BLaER1 treated with 17β-estradiol and CSF1 and Interleukin-3, amounts not matched to agents 10 nM and 100 nM (cell line): ENCODE results near the gene CAMKMT.

ENCODE experiments used
- H3K27ac ChIP-seq, 11 experiments: shearing (Covaris generic); formaldehyde crosslinking; 2 replicates each; pipeline ENCODE4 v1.8.1; 2022
- H3K27me3 ChIP-seq, 11 experiments: shearing (Covaris generic); formaldehyde crosslinking; 2 replicates each; pipeline ENCODE4 v1.8.1; 2022
- H3K36me3 ChIP-seq, 11 experiments: shearing (Covaris generic); formaldehyde crosslinking; 2 replicates each; pipeline ENCODE4 v1.8.1; 2022
- H3K4me1 ChIP-seq, 10 experiments: shearing (Covaris generic); formaldehyde crosslinking; 2 replicates each; pipeline ENCODE4 v1.8.1; 2022
- H3K4me2 ChIP-seq, 11 experiments: shearing (Covaris generic); formaldehyde crosslinking; 2 replicates each; pipeline ENCODE4 v1.8.1; 2022
- H3K4me3 ChIP-seq, 10 experiments: shearing (Covaris generic); formaldehyde crosslinking; 2 replicates each; pipeline ENCODE4 v1.8.1; 2022
- H3K9ac ChIP-seq, 11 experiments: shearing (Covaris generic); formaldehyde crosslinking; 2 replicates each; pipeline ENCODE4 v1.8.1; 2022
- H3K9me3 ChIP-seq, 11 experiments: shearing (Covaris generic); formaldehyde crosslinking; replicated peaks in 1 of 11; 2 replicates each; pipeline ENCODE4 v1.8.1; 2022
- H4K20me1 ChIP-seq, 11 experiments: shearing (Covaris generic); formaldehyde crosslinking; 2 replicates each; pipeline ENCODE4 v1.8.1; 2022
- Cebpa-rat ChIP-seq, 11 experiments: shearing (Covaris generic); IDR thresholded peaks; 2 replicates each; pipeline ENCODE4 v1.8.1; 2022

Gene CAMKMT

GRCh38 chr2:44746856-44747615 is 385.3 kb downstream of the CAMKMT start:
- no peaks in the 10 kb centered on the region for H4K20me1 ChIP-seq
- H3K9ac ChIP-seq, result no peak overlapping the region
- peaks cover 0 to 6% (median 0%) of the 10 kb centered on the region in 11 experiments; a peak in 1 of 22 replicates for H3K36me3 ChIP-seq
- TF ChIP-seq Cebpa-rat (IDR thresholded peaks at IDR 0.05), result no peak
- H3K4me1 ChIP-seq, result peaks cover 0 to 19% (median 8%) of the 10 kb centered on the region in 10 experiments; a peak in 9 of 20 replicates
- no peak overlapping the region for H3K27ac ChIP-seq
- H3K27me3 ChIP-seq, result no peaks in the 10 kb centered on the region
- H3K4me3 ChIP-seq, result no peak overlapping the region
- H3K4me2 ChIP-seq, result no peak overlapping the region
- H3K9me3 ChIP-seq, result 0 out of 22 replicates have a peak, but pooled peaks cover 0 to 4% (median 0%) of the 10 kb centered on the region in 11 experiments

GRCh38 chr2:44747794-44748193 is 386.0 kb downstream of the CAMKMT start:
- H3K4me1 ChIP-seq, result peaks cover 0 to 22% (median 11%) of the 10 kb centered on the region in 10 experiments; a peak in 14 of 20 replicates
- no peak overlapping the region for H3K4me2 ChIP-seq
- H3K9ac ChIP-seq, result no peak overlapping the region
- peaks cover 0 to 6% (median 0%) of the 10 kb centered on the region in 11 experiments; a peak in 1 of 22 replicates for H3K36me3 ChIP-seq
- 0 out of 22 replicates have a peak, but pooled peaks cover 0 to 4% (median 0%) of the 10 kb centered on the region in 11 experiments for H3K9me3 ChIP-seq
- no peak overlapping the region for H3K4me3 ChIP-seq
- H3K27ac ChIP-seq, result no peak overlapping the region
- no peak for TF ChIP-seq Cebpa-rat (IDR thresholded peaks at IDR 0.05)
- no peaks in the 10 kb centered on the region for H3K27me3 ChIP-seq
- no peaks in the 10 kb centered on the region for H4K20me1 ChIP-seq

GRCh38 chr2:44751754-44752479 is 390.2 kb downstream of the CAMKMT start:
- no peak for TF ChIP-seq Cebpa-rat (IDR thresholded peaks at IDR 0.05)
- no peak overlapping the region for H3K4me3 ChIP-seq
- H4K20me1 ChIP-seq, result no peaks in the 10 kb centered on the region
- no peaks in the 10 kb centered on the region for H3K27me3 ChIP-seq
- peak overlapping the region in 5 of 11 experiments; percentile 2 to 43 (median 25); a peak in 4 of 22 replicates for H3K4me2 ChIP-seq
- peaks cover 0 to 24% (median 19%) of the 10 kb centered on the region in 10 experiments; a peak in 16 of 20 replicates for H3K4me1 ChIP-seq
- peaks cover 0 to 6% (median 0%) of the 10 kb centered on the region in 11 experiments; a peak in 1 of 22 replicates for H3K36me3 ChIP-seq
- H3K27ac ChIP-seq, result no peak overlapping the region
- H3K9ac ChIP-seq, result no peak overlapping the region
- H3K9me3 ChIP-seq, result 0 out of 22 replicates have a peak, but pooled peaks cover 0 to 4% (median 0%) of the 10 kb centered on the region in 11 experiments

GRCh38 chr2:44752761-44753160 is 391.0 kb downstream of the CAMKMT start:
- TF ChIP-seq Cebpa-rat (IDR thresholded peaks at IDR 0.05), result no peak
- peak overlapping the region in 8 of 11 experiments; percentile 24 to 59 (median 42); a peak in 15 of 22 replicates for H3K4me2 ChIP-seq

GRCh38 chr2:44753552-44754285 is 392.0 kb downstream of the CAMKMT start:
- peak overlapping the region in 4 of 11 experiments; percentile 45 to 62 (median 54); a peak in 5 of 22 replicates for H3K27ac ChIP-seq
- H3K4me2 ChIP-seq, result peak overlapping the region in 10 of 11 experiments; percentile 12 to 59 (median 40); a peak in 18 of 22 replicates
- no peak overlapping the region for H3K9ac ChIP-seq
- H3K4me1 ChIP-seq, result peaks cover 0 to 24% (median 19%) of the 10 kb centered on the region in 10 experiments; a peak in 16 of 20 replicates
- H3K4me3 ChIP-seq, result no peak overlapping the region
- peaks cover 0 to 6% (median 0%) of the 10 kb centered on the region in 11 experiments; a peak in 1 of 22 replicates for H3K36me3 ChIP-seq
- H4K20me1 ChIP-seq, result no peaks in the 10 kb centered on the region
- H3K9me3 ChIP-seq, result 0 out of 22 replicates have a peak, but pooled peaks cover 0 to 4% (median 0%) of the 10 kb centered on the region in 11 experiments
- TF ChIP-seq Cebpa-rat (IDR thresholded peaks at IDR 0.05), result peak in 3 of 11 experiments; percentile 42 to 73 (median 67); a peak in 6 of 22 replicates
- H3K27me3 ChIP-seq, result no peaks in the 10 kb centered on the region

More at GRCh38 chr2:44752761-44753160, 391.0 kb downstream of the CAMKMT start:
- H3K4me3 ChIP-seq, result no peak overlapping the region
- H3K9me3 ChIP-seq, result 0 out of 22 replicates have a peak, but pooled peaks cover 0 to 4% (median 0%) of the 10 kb centered on the region in 11 experiments
- 0 out of 22 replicates have a peak overlapping the region, but pooled peaks of 2 of the 11 experiments have one; percentile 18 to 33 for H3K27ac ChIP-seq
- H3K9ac ChIP-seq, result no peak overlapping the region
- no peaks in the 10 kb centered on the region for H4K20me1 ChIP-seq
- no peaks in the 10 kb centered on the region for H3K27me3 ChIP-seq
- peaks cover 0 to 6% (median 0%) of the 10 kb centered on the region in 11 experiments; a peak in 1 of 22 replicates for H3K36me3 ChIP-seq
- peaks cover 0 to 24% (median 19%) of the 10 kb centered on the region in 10 experiments; a peak in 16 of 20 replicates for H3K4me1 ChIP-seq

GRCh38 chr2:44758591-44758990 is 396.8 kb downstream of the CAMKMT start:
- Histone ChIP-seq H3K4me3 (no peak overlapping the region), H3K4me2 (no peak overlapping the region), H3K9ac (no peak overlapping the region), H3K36me3 (no peaks in the 10 kb centered on the region), H3K4me1 (peaks cover 0 to 11% (median 6%) of the 10 kb centered on the region in 10 experiments; a peak in 18 of 20 replicates), H3K27ac (no peak overlapping the region), H3K27me3 (no peaks in the 10 kb centered on the region), H4K20me1 (no peaks in the 10 kb centered on the region), H3K9me3 (no peaks in the 10 kb centered on the region)
- TF ChIP-seq Cebpa-rat (IDR thresholded peaks at IDR 0.05), result no peak

GRCh38 chr2:44759823-44760222 is 398.1 kb downstream of the CAMKMT start:
- H3K9ac ChIP-seq, result no peak overlapping the region
- no peak overlapping the region for H3K4me3 ChIP-seq
- H3K9me3 ChIP-seq, result no peaks in the 10 kb centered on the region
- no peaks in the 10 kb centered on the region for H4K20me1 ChIP-seq
- H3K4me1 ChIP-seq, result peaks cover 0 to 6% (median 2%) of the 10 kb centered on the region in 10 experiments; a peak in 6 of 20 replicates
- TF ChIP-seq Cebpa-rat (IDR thresholded peaks at IDR 0.05), result no peak
- H3K27ac ChIP-seq, result no peak overlapping the region
- H3K27me3 ChIP-seq, result no peaks in the 10 kb centered on the region
- no peaks in the 10 kb centered on the region for H3K36me3 ChIP-seq
- peak overlapping the region in 6 of 11 experiments; percentile 6 to 29 (median 14); a peak in 4 of 22 replicates for H3K4me2 ChIP-seq

- Histone ChIP-seq H3K9me3 (no peaks in the 10 kb centered on the region), H3K9ac (no peak overlapping the region), H3K4me1 (peaks cover 0 to 6% (median 2%) of the 10 kb centered on the region in 10 experiments; a peak in 6 of 20 replicates), H3K27ac (no peak overlapping the region), H3K36me3 (no peaks in the 10 kb centered on the region), H3K4me2 (no peak overlapping the region), H4K20me1 (no peaks in the 10 kb centered on the region), H3K4me3 (no peak overlapping the region), H3K27me3 (no peaks in the 10 kb centered on the region; a peak in 1 of 22 replicates)
- TF ChIP-seq Cebpa-rat (IDR thresholded peaks at IDR 0.05), result no peak
Measured at GRCh38 chr2:44763275-44763782, 401.6 kb downstream of the CAMKMT start.
